GM21390 (cell line): ENCODE data around the gene RGPD8.
"Not testable (repeated sequence)": the region's sequence is repeated elsewhere in the genome, so short reads cannot be mapped to it uniquely, and the experiment has no call there.

Experiments
- ATAC-seq: cut with Tn5 transposase; IDR thresholded peaks from one replicate; pipeline ENCODE4 v1.9.1; 2021; ENCODE audit not compliant: unreplicated experiment

RGPD8 gene

DNA sequence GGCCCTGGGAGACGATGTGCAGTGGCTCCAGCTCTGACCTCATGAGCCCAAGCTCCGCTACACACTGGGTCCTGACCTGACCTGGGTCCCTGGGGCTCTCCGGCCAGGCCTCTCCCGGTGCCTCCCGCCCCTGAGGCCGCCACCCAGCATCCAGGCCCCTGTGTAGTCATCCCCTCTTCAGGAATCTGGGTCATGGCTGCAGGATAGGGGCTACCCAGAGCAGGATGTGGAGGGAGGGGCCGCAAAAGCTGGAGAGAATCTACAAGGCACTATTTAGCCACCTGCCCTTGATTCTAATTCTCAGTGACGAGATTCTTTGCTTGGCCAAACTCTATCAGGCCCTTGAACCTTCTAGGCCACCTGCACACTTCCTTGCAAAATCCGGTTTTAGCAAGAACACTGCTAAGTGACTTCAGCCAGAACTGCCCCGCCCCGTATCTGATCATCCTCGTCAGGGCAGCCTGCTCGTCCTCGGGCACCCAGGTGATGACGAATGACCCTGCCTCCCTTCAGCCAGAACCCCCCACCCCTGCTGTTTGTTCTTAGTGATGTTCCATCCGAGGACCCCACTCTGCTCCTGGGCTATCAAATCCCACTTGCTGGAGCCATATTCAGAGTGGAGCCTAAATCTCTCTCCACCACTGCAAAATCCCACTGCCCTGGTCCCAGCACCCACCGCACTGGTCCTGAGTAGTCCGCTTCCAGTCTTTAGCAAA, 2.4 kb upstream of the RGPD8 start:
- not testable (repeated sequence) for ATAC-seq

DNA sequence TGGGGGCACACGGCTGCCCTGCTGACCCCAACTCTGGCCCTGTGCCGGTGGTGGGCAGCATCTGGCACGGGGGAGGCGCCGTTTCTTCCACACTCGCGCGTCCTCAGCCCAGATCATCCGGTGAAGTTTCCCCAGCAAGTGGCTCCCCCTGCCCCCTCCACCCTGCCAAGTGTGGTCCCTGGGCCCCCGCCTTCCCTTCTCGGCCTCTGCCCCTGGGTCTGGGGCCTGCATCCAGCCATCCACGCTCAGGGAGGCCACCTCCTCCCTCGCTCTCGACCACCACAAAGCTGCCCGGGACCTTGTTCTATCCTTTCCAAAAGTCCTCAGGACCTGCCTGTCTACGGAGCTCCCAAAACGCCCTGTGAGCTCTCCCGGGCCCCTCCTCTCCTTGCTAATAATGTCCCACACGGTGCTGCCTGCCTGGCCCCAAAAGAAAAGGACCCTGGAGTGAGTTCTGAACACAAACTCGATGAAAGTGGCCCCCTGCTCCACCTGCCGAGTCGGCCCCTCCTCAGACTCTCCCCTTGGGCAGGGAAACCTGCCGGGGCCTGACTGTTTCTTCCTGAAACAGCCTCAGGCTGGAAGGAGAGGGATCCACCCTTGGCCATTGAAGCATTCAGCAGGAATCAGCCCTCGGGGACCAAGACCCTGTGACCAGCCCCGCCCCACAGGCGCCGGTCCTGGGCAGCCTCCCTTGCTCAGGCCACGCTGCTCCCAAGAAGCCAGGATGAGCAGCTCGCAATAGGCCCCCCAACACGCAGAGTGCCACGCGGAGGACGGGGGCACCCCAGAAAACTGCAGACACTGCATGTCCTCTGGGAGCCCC, 1.7 kb upstream of the RGPD8 start:
- ATAC-seq = not testable (repeated sequence)

DNA sequence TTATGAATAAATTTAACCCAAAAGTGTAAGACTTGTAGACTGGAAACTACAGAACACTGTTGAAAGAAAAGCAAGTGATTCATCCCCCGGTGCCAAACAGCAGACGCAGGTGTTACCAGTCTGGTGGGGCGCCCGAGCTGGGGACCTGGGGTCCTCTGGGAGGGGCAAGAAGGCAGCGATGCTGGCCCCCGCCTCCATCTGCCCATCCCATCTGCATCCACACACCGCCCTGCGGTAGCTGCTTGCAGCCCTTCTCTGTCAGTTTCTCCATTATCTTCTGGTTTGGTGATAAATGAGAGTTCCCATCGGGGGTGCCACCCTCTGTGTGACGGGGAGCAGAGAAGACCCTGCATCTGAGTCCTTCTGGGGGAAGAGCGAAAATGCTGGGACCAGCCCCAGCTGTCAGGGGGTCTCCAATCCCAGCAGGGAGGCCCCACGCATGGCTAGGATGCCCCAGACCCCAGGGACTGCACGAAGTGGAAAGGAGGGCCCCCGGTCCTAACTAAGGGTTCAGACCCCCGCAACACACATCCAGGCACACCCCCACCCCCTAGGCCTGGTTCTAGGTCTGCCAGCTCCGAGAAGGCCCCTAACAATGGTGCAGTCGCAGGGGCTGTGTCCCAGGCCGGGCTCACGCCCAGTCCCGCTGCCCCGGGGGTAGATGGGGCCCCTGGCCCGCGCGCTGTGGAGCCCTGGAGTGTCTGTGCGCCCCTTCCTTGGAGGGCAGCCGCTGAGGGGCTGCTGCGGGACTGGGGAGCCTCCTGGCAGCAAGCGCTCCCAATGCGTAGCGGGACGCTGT, 686 bp upstream of the RGPD8 start:
- no peak for ATAC-seq

DNA sequence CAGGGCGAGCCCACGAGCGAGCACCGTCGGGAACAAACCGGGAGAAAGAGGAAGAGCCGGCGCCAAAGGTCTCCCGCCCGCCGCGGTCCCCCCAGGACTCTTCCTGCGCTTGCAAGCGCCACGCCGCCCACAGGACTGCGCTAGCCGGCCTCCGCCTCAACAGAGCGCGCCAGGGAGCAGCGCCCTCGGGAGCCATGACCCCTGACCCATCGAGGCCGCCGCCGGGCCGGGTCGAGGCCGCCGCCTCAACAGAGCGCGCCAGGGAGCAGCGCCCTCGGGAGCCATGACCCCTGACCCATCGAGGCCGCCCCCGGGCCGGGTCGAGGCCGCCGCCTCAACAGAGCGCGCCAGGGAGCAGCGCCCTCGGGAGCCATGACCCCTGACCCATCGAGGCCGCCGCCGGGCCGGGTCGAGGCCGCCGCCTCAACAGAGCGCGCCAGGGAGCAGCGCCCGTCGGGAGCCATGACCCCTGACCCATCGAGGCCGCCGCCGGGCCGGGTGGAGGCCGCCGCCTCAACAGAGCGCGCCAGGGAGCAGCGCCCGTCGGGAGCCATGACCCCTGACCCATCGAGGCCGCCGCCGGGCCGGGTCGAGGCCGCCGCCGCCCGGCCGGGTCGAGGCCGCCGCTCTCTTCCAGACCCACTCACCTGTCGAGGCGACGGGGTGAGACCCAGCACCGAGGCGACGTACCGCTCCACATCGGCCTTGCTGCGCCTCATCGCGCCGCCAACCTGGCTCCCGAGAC, 538 bp downstream of the RGPD8 start:
- peak; percentile 42 for ATAC-seq

DNA sequence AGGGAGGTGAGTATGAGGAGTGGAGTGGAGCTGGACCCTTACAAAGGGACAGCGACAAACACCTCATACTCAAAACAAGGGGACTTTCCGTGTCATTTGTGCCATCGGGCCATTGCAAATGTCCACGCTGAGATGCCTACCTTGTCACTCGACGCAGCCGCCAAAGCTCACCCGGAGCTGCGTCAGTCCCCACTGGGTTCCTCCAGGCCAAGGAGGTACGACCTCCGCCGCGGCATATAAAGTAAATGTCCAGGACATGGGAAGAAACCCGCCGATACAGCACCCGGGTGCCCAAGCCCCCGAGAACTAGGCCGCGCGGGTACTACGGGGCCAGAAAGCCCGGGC, 1.1 kb downstream of the RGPD8 start:
- ATAC-seq = not testable (repeated sequence)

DNA sequence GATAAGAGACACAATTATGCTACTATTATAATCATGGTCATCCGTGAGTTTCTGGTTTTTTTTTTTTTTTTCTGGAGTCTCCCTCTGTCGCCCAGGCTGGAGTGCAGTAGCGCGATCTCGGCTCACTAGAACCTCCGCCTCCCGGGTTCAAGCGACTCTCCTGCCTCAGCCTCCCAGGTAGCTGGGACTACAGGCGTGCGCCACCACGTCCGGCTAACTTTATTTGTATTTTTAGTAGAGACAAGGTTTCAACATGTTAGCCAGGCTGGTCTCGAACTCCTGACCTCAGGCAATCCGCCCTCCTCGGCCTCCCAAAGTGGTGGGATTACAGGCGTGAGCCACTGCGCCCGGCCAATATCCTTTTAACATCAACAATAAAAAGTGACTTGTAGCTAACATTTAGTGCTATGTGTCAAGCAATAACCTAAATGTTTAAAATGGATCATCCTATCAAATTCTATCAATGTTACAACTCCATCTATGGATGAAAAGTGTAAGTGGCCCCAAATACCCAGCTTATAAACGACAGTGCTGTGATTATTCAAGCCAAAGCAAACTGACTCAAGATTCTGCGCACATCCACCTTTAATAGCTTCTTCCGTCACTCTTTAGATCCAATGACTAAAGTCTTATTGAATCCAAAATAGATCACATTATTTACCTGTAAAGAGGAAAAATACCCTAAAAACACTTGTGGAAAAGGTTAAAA, 1.7 kb downstream of the RGPD8 start:
- ATAC-seq = not testable (repeated sequence)

DNA sequence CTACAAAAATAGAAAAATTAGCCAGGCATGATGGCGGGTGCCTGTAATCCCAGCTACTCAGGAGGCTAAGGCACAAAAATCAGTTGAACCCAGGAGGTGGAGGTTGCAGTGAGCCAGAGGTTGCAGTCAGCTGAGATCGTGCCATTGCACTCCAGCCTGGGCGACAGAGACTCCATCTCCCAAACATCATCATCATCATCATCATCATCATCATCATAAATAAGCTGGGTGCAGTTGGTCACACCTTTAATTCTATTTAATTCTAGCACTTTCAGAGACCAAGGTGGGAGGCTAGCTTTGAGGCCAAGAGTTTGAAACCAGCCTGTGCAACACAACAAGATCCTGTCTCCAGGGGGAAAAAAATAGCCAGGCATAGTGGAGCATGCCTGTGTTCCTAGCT, 8.9 kb downstream of the RGPD8 start:
- not testable (repeated sequence) for ATAC-seq

DNA sequence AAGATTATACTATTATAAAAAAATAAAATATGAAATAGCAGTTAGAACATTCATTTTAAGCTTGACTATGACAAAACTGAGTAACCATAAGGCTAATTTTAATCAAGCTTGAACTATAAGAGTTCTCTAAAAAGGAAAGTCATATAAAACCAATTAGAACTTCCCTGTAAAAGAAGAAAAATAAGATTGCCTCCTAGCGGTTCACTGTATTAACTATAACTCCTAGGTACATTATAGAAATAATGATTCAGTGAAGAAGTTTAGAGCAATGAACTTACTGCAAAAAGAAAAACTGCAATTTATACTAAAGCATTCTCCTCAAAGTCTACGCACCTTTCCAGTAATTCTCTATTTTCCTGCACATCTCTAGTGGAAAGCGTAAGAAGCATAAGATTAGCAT, 16.6 kb downstream of the RGPD8 start:
- not testable (repeated sequence) for ATAC-seq

DNA sequence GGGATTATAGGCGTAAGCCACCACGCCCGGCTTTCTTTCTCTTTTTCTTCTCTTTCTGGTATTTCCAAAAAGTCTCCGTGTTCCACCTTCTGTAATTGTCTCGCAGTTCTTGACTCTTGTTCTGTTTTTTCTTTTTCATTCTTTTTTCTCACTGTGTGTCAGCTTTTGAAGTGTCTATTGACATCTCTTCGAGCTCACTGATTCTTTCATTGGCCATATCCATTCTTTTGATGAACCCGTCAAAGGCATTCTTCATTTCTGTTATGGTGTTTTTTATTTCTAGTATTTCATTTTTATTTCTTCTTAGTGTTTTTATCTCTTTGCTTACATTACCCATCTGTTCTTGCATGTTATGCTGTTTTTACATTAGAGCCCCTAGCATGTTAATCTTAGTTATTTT, 73.4 kb downstream of the RGPD8 start:
- ATAC-seq = not testable (repeated sequence)

DNA sequence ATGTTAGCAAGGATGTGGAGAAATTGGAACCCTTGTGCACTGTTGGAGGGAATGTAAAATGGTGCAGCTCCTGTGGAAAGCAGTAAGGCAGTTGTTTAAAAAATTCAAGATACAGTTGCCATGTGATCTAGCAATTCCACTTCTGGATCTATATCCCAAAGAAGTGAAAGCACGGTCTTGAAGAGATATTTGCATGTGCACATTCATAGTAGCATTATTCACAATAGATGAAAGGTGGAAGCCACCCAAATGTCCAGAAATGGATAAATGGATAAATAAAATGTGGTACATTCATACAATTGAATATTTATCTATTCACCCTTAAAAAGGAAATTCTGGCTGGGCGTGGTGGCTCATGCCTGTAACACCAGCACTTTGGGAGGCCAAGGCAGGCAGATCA, 79.1 kb downstream of the RGPD8 start:
- ATAC-seq = not testable (repeated sequence)

DNA sequence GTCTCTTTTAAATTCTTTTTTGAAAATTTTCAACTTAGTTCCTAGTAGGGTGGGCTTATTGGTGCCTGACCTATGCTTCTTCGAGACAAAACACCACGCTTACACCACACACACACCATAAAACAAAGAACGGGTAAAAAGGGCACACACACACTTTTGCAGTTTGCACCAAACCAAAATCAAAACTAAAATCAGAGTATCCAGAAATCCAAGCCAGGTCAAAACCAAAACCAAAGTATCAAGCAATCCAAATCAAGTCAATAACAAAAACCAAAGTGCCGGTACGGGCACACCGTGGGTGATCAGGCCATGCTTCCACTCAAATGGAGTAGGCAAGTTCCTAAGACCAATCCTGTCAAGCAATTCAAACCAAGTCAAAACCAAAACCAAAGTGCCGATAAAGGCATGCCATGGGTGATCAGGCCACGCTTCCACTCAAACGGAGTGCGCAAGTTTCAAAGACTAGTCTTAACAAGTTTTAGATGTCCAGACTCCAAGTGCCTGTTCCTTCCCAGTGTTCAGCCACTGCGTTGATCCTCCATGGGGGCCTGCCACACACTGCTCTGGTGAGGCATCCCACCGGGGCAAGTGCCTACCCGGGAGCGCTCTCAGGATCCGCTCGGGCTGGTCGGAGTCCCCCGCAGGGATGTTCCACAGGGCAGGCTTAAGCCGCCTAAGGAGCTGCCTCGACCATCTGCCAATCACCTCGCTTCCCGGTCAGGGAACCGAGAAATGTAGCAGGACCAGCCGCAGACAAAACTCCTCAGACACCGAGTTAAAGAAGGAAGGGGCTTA, 80.4 kb downstream of the RGPD8 start:
- not testable (repeated sequence) for ATAC-seq

DNA sequence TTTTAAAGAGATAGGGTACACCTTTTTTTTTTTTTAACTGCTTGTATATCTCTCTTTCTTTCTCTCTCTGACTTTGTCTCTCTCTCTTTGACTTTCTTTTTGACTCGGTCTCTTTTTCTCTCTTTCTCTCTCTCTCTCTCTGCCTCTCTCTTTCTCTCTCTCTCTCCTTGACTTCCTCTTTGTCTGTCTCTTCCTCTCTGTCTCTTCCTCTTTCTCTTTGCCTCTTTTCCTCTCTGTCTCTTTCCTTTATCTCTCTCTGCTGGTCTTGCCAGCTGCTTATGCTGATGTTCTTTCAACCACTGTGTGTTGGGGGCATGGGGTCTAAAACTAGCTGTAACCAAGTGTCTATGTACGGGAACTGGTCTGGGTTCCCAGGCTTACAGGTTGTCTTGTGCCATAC, 81.2 kb downstream of the RGPD8 start:
- ATAC-seq = not testable (repeated sequence)

DNA sequence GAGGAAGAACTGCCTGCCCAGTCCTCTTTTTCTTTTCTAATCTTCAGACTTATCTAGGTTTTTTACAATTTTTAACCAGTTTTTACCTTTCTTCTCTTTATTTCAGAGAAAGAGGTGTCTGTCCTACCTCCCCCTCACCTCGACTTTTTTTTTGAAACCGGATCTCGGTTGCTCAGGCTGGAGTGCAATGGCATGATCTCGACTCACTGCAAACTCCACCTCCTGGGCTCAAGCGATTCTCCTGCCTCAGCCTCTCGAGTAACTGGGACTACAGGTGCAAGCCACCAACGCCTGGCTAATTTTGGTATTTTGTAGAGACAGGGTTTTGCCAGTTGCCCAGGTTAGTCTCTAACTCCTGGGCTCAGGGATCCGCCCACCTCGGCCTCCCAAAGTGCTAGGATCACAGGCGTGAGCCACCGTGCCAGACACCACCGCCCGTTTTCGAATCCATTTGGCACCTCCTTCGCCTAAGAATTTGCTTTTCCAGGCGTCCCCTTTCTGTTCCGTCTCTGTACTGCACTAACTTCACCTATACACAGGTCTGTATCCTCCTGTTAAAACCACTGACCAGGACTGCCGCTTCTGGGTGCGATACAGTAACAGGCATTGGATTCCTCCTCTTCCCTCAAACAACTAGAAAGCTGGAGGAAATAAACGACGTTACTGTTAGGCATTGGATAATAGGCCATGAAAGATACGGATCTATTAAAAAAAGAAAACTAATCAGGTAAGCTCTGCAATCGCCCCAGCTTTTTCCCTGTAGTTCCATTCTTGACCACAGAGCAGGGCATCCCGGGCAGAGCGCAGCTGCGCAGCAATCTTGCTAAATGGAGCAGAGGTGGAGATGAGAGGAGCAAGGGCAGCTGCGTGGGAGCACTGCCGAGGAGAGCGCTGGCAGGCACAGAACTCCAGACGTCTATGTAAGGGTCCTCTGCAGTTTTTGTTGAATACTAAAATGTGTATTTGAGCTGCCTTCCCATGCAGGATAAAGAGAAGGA, 88.1 kb downstream of the RGPD8 start:
- ATAC-seq = no peak

DNA sequence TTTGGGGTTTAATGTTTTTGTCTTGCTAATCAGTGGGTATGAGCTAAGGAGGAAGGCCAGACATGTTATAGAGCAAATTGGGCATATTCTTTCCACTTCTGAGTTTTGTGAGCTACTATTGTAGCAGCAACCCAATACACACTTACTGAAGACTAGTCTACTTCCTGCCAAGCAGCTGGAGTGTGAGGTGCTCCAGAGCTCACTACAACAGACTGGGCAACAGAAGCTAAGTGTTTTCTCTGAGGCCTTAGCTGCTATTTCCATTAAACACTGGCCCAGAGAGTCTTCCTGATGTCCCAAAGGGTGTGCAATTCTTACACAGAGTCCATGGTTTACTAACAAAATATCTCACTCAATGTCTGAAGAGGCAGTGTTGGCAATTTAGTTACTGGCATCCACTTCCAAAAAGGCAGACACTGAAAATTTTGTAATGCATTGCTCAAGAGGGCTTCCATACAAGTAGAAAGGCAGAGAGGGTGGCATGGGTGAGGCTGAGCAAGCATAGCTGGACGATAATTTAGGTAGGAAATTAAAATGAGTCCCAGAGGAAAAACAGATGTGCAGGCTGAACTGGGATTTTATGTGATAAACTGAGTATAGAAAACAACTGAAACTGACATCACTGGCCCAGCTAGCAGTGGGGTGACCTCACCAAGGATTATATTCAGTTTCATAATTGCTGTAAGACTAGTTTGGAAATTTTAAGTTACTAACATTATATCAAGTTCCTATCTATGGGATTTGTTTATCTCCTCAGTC, 89.4 kb downstream of the RGPD8 start:
- peak; percentile 53 for ATAC-seq

DNA sequence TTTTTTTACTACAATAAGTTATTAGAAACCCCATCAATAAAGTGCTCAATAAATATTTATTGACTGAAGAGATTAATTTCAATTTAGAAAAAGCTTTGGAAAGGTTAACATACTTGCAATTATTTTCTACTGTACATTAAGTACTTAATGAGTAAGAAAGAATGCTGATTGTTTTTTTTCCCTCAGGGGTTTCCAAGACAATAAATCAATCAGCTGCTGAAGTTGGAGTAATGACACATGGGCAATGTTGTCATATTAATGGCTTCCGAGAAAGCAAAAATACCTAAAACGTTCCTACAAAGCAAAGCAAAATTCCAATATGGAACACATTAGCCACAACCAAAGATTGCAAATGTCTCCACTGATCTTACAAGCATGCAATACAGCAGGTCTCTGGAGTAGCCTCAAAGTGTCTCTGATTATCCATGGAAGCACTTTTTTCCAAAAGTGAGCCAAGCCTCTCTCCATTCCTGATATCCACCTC, 91.3 kb downstream of the RGPD8 start:
- no peak for ATAC-seq

DNA sequence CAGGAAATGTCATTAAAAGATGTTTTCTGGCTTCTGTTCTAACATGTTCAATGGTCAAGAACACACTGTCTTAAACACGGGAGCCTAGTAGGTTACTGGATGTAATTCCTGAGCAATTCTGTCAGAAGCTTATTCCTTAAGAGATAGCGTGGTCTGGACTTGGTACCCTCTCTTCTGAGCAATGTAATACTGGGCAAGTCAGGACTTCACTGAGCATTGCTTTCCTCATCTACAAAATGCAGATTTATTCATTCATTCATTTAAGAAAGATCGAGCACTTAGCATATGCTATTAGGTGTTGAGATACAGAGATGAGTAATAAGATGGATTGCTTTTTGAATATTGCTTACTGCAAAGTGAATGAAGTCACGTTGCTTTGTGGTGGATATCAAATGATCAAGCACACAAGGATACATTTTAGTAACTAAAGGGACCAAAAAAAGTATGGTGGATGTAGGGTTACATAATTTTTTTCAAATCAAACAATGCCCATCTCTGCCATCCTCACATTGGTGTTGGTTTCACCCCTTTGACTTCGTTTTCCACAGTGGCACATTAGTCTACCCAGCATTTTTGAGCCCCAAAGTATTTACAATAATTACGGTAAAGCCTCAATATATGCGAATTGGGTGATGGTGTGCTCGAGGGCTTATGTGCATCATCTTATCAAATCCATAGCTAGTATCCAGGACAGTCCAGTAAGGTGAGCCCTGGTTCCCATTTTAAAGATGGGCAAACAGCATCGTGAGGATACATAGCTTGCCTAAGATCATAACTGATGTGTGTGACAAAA, 92.8 kb downstream of the RGPD8 start:
- no peak for ATAC-seq

DNA sequence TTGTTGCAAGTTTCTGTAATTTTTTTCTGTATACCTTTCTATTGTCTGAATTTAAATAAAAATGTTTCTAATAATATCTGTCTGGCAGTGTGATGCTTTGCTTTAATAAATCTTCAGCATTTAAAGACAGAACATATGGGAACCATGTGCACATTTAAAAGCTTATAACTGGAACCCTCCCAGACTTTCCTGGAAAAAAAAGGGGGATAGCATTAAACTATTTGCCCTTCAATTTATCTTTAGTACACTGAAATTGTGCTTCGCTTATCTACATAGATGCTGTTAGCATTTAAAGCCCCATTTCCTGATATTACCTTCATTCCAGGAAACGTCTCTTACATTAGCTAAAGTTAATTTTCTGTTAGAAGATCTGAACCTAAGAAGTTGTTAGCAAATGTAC, 93.5 kb downstream of the RGPD8 start:
- ATAC-seq = no peak
